ENCODE measurements around the gene TIMM8B.

DNA sequence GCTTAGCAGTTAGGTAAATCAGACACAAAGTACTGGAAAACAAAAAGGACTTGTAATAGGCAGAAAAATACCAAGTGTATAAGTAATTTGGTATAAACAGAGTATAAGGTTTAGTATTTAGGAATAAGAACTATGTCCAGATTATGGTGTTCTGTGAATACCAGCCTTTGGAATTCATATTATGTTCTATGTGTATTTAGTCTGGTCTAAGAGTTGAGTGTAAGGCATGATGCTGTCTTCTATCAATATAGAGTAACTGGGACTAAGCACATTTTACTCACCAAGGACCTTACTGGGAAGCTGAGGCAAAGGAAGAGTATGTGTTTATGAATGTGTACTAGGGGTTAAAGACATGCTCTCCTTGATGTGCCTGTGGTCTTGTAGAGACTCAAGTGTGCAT is 9.6 kb upstream of the TIMM8B start:
- TF ChIP-seq POLR2A (IDR thresholded peaks at IDR 0.05) = no peak
- TF ChIP-seq, protein P1, sequence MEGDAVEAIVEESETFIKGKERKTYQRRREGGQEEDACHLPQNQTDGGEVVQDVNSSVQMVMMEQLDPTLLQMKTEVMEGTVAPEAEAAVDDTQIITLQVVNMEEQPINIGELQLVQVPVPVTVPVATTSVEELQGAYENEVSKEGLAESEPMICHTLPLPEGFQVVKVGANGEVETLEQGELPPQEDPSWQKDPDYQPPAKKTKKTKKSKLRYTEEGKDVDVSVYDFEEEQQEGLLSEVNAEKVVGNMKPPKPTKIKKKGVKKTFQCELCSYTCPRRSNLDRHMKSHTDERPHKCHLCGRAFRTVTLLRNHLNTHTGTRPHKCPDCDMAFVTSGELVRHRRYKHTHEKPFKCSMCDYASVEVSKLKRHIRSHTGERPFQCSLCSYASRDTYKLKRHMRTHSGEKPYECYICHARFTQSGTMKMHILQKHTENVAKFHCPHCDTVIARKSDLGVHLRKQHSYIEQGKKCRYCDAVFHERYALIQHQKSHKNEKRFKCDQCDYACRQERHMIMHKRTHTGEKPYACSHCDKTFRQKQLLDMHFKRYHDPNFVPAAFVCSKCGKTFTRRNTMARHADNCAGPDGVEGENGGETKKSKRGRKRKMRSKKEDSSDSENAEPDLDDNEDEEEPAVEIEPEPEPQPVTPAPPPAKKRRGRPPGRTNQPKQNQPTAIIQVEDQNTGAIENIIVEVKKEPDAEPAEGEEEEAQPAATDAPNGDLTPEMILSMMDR (IDR thresholded peaks at IDR 0.05) = no peak

Data from adrenal gland (tissue), 5 donors.